Measurements from ENCODE around the gene CYP2W1. TPM values are rescaled to one million over a fixed set of nuclear protein-coding genes. Genes with fewer than 3 reads are reported as not detected.
A peak's percentile ranks its signal among the peaks of the same experiment; 100 is the strongest.

Gene CYP2W1
- total RNA-seq, 2 donors from 2014 or later: 1.2 to 3.6 TPM

GRCh38 chr7:1019789-1020610, 37.0 kb downstream of the CYP2W1 start:
- DNase-seq (no peak), ATAC-seq (no peak)
- intact Hi-C loops (cut with DNase I, micrococcal nuclease): no loop called here

- DNase-seq (no peak), ATAC-seq (peak; percentile 29)
- intact Hi-C loops (cut with DNase I, micrococcal nuclease): no loop called here
Measured at GRCh38 chr7:1020849-1021251, 37.9 kb downstream of the CYP2W1 start.

GRCh38 chr7:1021366-1021765, 38.4 kb downstream of the CYP2W1 start:
- no peak for ATAC-seq
- no peak for DNase-seq
- intact Hi-C loops (cut with DNase I, micrococcal nuclease): no loop called here

GRCh38 chr7:1021931-1022330, 39.0 kb downstream of the CYP2W1 start:
- ATAC-seq (no peak), DNase-seq (no peak)
- intact Hi-C loops (cut with DNase I, micrococcal nuclease): no loop called here

GRCh38 chr7:1022356-1022755, 39.4 kb downstream of the CYP2W1 start:
- ATAC-seq (no peak), DNase-seq (no peak)
- intact Hi-C loops (cut with DNase I, micrococcal nuclease): no loop called here

- DNase-seq: no peak
- intact Hi-C loops (cut with DNase I, micrococcal nuclease): no loop called here
Measured at GRCh38 chr7:1022801-1023465, 40.0 kb downstream of the CYP2W1 start.

GRCh38 chr7:1024331-1024841, 41.4 kb downstream of the CYP2W1 start:
- ATAC-seq: no peak
- intact Hi-C loops (cut with DNase I, micrococcal nuclease): no loop called here

More at GRCh38 chr7:1022801-1023465, 40.0 kb downstream of the CYP2W1 start:
- ATAC-seq: no peak

GRCh38 chr7:1024876-1025742, 42.1 kb downstream of the CYP2W1 start:
- ATAC-seq: no peak
- no peak for DNase-seq
- intact Hi-C loops (cut with DNase I, micrococcal nuclease): no loop called here

More at GRCh38 chr7:1024331-1024841, 41.4 kb downstream of the CYP2W1 start:
- no peak for DNase-seq

GRCh38 chr7:1025743-1026581, 43.0 kb downstream of the CYP2W1 start:
- intact Hi-C loops (cut with DNase I, micrococcal nuclease): no loop called here
- DNase-seq: no peak
- no peak for ATAC-seq

- DNase-seq (no peak), ATAC-seq (no peak)
- intact Hi-C loops (cut with DNase I, micrococcal nuclease): no loop called here
Measured at GRCh38 chr7:1026721-1027161, 43.8 kb downstream of the CYP2W1 start.

GRCh38 chr7:1027242-1028043, 44.5 kb downstream of the CYP2W1 start:
- ATAC-seq: no peak
- peak in 1 of 2 donors; percentile 49 for DNase-seq
- intact Hi-C loops (cut with DNase I, micrococcal nuclease): no loop called here

- intact Hi-C loops (cut with DNase I, micrococcal nuclease): no loop called here
- ATAC-seq: peak; percentile 93
Measured at GRCh38 chr7:1028044-1028770, 45.2 kb downstream of the CYP2W1 start.

GRCh38 chr7:1028775-1029636, 46.0 kb downstream of the CYP2W1 start:
- intact Hi-C loops (cut with DNase I, micrococcal nuclease): no loop called here
- ATAC-seq (peak; percentile 87), DNase-seq (peak; percentile 77 to 94)

More at GRCh38 chr7:1028044-1028770, 45.2 kb downstream of the CYP2W1 start:
- DNase-seq: peak; percentile 88 to 95

- DNase-seq (no peak), ATAC-seq (no peak)
- intact Hi-C loops (cut with DNase I, micrococcal nuclease): no loop called here
Measured at GRCh38 chr7:1029637-1030443, 46.9 kb downstream of the CYP2W1 start.

- intact Hi-C loops (cut with DNase I, micrococcal nuclease): no loop called here
- ATAC-seq (no peak), DNase-seq (no peak)
Measured at GRCh38 chr7:1030444-1031070, 47.6 kb downstream of the CYP2W1 start.

Data from left colon (tissue), 2 donors.